Endothelial cell of umbilical vein (primary cell): ENCODE results near the gene NT5C. TPM values are rescaled to one million over a fixed set of nuclear protein-coding genes. Genes with fewer than 3 reads are reported as not detected.

ENCODE experiments used
- BruUV-seq: library from RNA; stranded (reverse); fragments of 400-500 nt; replicated peaks from 2 replicates; lab custom pipeline; 2021; lab: Mats Ljungman, UMichigan
- CTCF ChIA-PET: fragments of 300-600, 350-600 bp; sonication (Branson Sonifier 250); formaldehyde crosslinking; loops from one replicate; lab custom pipeline; 2021; ENCODE audit warnings: antibody characterized with exemption, inconsistent platforms; lab: Charles Lee
- POLR2A ChIA-PET: fragments of 300-600, 350-600 bp; sonication (Branson Sonifier 250); formaldehyde crosslinking; loops from one replicate; lab custom pipeline; 2021; ENCODE audit warnings: antibody characterized with exemption, inconsistent platforms; lab: Charles Lee
- DNase-seq: peaks from one replicate; pipeline ENCODE4 v3.0.0-alpha.2; 2011; ENCODE audit warnings: low read depth, low spot score
- FAIRE-seq: peaks from 2 replicates; lab custom pipeline; 2011; peaks lifted over from hg19 to GRCh38; lab: Jason Lieb, UNC
- H2AFZ ChIP-seq: 2 replicates; pipeline ENCODE4 v1.6.0; 2012; ENCODE audit warnings: low read depth, low read length, control low read depth, inconsistent platforms
- H3K27ac ChIP-seq: 2 replicates; pipeline ENCODE4 v1.5.1; 2011; ENCODE audit warnings: low read depth, mild to moderate bottlenecking, control low read depth, low read length, moderate library complexity; ENCODE audit not compliant: insufficient read depth
- H3K27me3 ChIP-seq, 2 experiments: 2 replicates each; pipeline versions ENCODE4 v1.6.0 to v1.6.1; 2011; ENCODE audit warnings: low read length in 2 of 2, mixed read lengths in 1 of 2; ENCODE audit not compliant: control insufficient read depth in 2 of 2, insufficient read depth in 2 of 2
- H3K36me3 ChIP-seq, 2 experiments: 2 replicates in 1 of 2; 3 replicates in 1 of 2; pipeline ENCODE4 v1.5.1; 2011; ENCODE audit warnings: low read length in 2 of 2, mild to moderate bottlenecking in 1 of 2, moderate library complexity in 1 of 2; ENCODE audit not compliant: control insufficient read depth in 2 of 2, insufficient read depth in 2 of 2; ENCODE audit errors: extremely low read depth in 1 of 2
- H3K4me1 ChIP-seq: 3 replicates; pipeline ENCODE4 v1.5.1; 2011; ENCODE audit warnings: mild to moderate bottlenecking, low read length; ENCODE audit not compliant: control insufficient read depth, insufficient read depth; ENCODE audit errors: extremely low read depth
- H3K4me2 ChIP-seq: 2 replicates; pipeline ENCODE4 v1.6.1; 2011; ENCODE audit warnings: low read length, control low read depth, mixed read lengths; ENCODE audit not compliant: insufficient read depth
- H3K4me3 ChIP-seq, 3 experiments: fragments of 200-600 bp in 1 of 3; sonication (generic), shearing (Covaris generic) in 1 of 3; replicated peaks in 1 of 3; 2 replicates each; pipeline ENCODE4 v1.5.1; 2011 to 2016; ENCODE audit warnings: control low read depth in 3 of 3, low read length in 3 of 3, mild to moderate bottlenecking in 2 of 3, inconsistent platforms in 1 of 3, low read depth in 1 of 3, moderate library complexity in 1 of 3; ENCODE audit not compliant: insufficient read depth in 1 of 3
- H3K79me2 ChIP-seq: 2 replicates; pipeline ENCODE4 v1.6.0; 2012; ENCODE audit warnings: low read length, inconsistent platforms; ENCODE audit not compliant: control insufficient read depth, insufficient read depth
- H3K9ac ChIP-seq: replicated peaks from 2 replicates; pipeline ENCODE3; 2011; ENCODE audit warnings: low read length, control low read depth; ENCODE audit not compliant: insufficient read depth; ENCODE audit errors: extremely low read depth
- H3K9me1 ChIP-seq: replicated peaks from 3 replicates; pipeline ENCODE4 v1.6.0; 2011; ENCODE audit warnings: mild to moderate bottlenecking, low read length; ENCODE audit not compliant: control insufficient read depth, insufficient read depth; ENCODE audit errors: extremely low read depth
- H3K9me3 ChIP-seq: replicated peaks from 2 replicates; pipeline ENCODE4 v1.5.1; 2012; ENCODE audit warnings: low read length, inconsistent platforms; ENCODE audit not compliant: control insufficient read depth, insufficient read depth
- H4K20me1 ChIP-seq: replicated peaks from 2 replicates; pipeline ENCODE3; 2011; ENCODE audit warnings: mild to moderate bottlenecking, low read length; ENCODE audit not compliant: control insufficient read depth, insufficient read depth; ENCODE audit errors: extremely low read depth
- EZH2 ChIP-seq: IDR thresholded peaks from 2 replicates; pipeline ENCODE4 v1.6.1; 2012; ENCODE audit warnings: borderline replicate concordance, low read depth, mild to moderate bottlenecking, moderate library complexity, low read length, inconsistent platforms; ENCODE audit not compliant: severe bottlenecking
- FOS ChIP-seq: IDR thresholded peaks from 2 replicates; pipeline ENCODE4 v1.6.1; 2011; ENCODE audit warnings: mild to moderate bottlenecking, low read length, moderate library complexity, borderline replicate concordance; ENCODE audit not compliant: insufficient read depth
- GATA2 ChIP-seq: IDR thresholded peaks from 2 replicates; pipeline ENCODE4 v1.7.0; 2011; ENCODE audit warnings: low read depth, mild to moderate bottlenecking, moderate library complexity, mixed read lengths, low read length; ENCODE audit not compliant: insufficient read length, insufficient read depth
- JUN ChIP-seq: IDR thresholded peaks from 2 replicates; pipeline ENCODE4 v1.6.1; 2011; ENCODE audit warnings: borderline replicate concordance, low read depth; ENCODE audit not compliant: insufficient read length, insufficient read depth
- MAX ChIP-seq: IDR thresholded peaks from 2 replicates; pipeline ENCODE4 v1.6.1; 2011; ENCODE audit not compliant: insufficient read depth, insufficient read length
- MYC ChIP-seq: IDR thresholded peaks from one replicate; pipeline ENCODE4 v1.6.1; 2011; ENCODE audit warnings: mild to moderate bottlenecking, low read depth, low read length
- POLR2A ChIP-seq: IDR thresholded peaks from 2 replicates; pipeline ENCODE4 v1.6.1; 2012; ENCODE audit warnings: low read depth, mild to moderate bottlenecking, control low read depth, low read length
- POLR2AphosphoS5 ChIP-seq: IDR thresholded peaks from 2 replicates; pipeline ENCODE4 v1.6.1; 2012; ENCODE audit warnings: low read depth, mild to moderate bottlenecking, control low read depth, low read length, moderate library complexity; ENCODE audit not compliant: insufficient read depth
- dilution Hi-C: fragments of 300-500 bp; cut with MboI; formaldehyde crosslinking; loops from one replicate; pipeline ENCODE4 v1.15.0; 2019; ENCODE audit warnings: low sequenced_read_pairs; ENCODE audit not compliant: extremely low pct_ligation_motif_present
- intact Hi-C: fragments of 100-400 bp; cut with micrococcal nuclease; formaldehyde crosslinking; loops from one replicate; pipeline ENCODE4 v1.10.0; 2022
- polyA plus RNA-seq, 4 experiments: library from polyadenylated mRNA; depleted of rRNA in 3 of 4; stranded (reverse) in 3 of 4; unstranded in 1 of 4; fragments of >200 nt; gene quantifications; 2 replicates each; pipeline versions ENCODE4 v1.2.1 to v1.2.3, GENCODE V29; 2011 to 2012; ENCODE audit warnings: missing spikeins in 1 of 4
- total RNA-seq: library from RNA; stranded (reverse); gene quantifications from 2 replicates; pipeline ENCODE4 v1.2.3, GENCODE V29; 2021

NT5C gene
- total and polyA plus RNA-seq, 2 donors (not counting 3 experiments of a cell fraction or from before 2014, with no cell fraction given) = 29.1 to 39.2 TPM

GRCh38 chr17:75111777-75112335 is 19.7 kb downstream of the NT5C start:
- ChIA-PET POLR2A (no interaction called here), CTCF (interaction anchor here (1.1 to 5.3 kb wide), 12 partner anchors 15 to 300 kb away, joined by 3 to 171 read pairs (median 8); partner anchors contain the start of genes MIF4GD and NT5C)
- no peaks in the 10 kb centered on the region for H4K20me1 ChIP-seq
- H3K9ac ChIP-seq = no peak overlapping the region
- no peaks in the 10 kb centered on the region for H3K27me3 ChIP-seq
- H3K9me1 ChIP-seq = no peaks in the 10 kb centered on the region
- H2AFZ ChIP-seq = no peak overlapping the region
- no TSS peak for BruUV-seq
- H3K4me3 ChIP-seq = no peak overlapping the region
- H3K27ac ChIP-seq = no peak overlapping the region
- dilution Hi-C loops (no loop called here), intact Hi-C loops (no loop called here)
- FAIRE-seq = no peak
- DNase-seq = no peak
- H3K4me1 ChIP-seq = peaks cover 14% of the 10 kb centered on the region
- H3K79me2 ChIP-seq = no peaks in the 10 kb centered on the region
- H3K9me3 ChIP-seq = no peaks in the 10 kb centered on the region
- peaks cover 0 to 3% of the 10 kb centered on the region in 2 experiments for H3K36me3 ChIP-seq
- no peak for TF ChIP-seq JUN
- TF ChIP-seq EZH2 = no peak
- no peak for TF ChIP-seq GATA2
- no peak for TF ChIP-seq MYC
- no peak for TF ChIP-seq POLR2A
- TF ChIP-seq MAX = no peak
- TF ChIP-seq POLR2AphosphoS5 = no peak
- no peak for TF ChIP-seq FOS
- no peak overlapping the region for H3K4me2 ChIP-seq
